ENCODE data around the gene PNMA6E. TPM values are rescaled to one million over a fixed set of nuclear protein-coding genes. Genes with fewer than 3 reads are reported as not detected.

PNMA6E gene
- total and polyA plus RNA-seq, 4 donors, result 0.08 TPM; not detected in 3

GRCh38 chrX:153372949-153373348 is 28.2 kb downstream of the PNMA6E start:
- ATAC-seq (ENCODE audit: insufficient read depth, low FRiP score), result no peak
- peaks cover 0 to 8% (median 1%) of the 10 kb centered on the region in 4 donors for H3K9me3 ChIP-seq (ENCODE audit: control insufficient read depth in 4 of 4, insufficient read depth in 3 of 4, low read length in 3 of 4)

GRCh38 chrX:153371256-153371655 is 29.9 kb downstream of the PNMA6E start:
- DNase-seq, result peak in 1 of 3 donors; percentile 16
- Histone ChIP-seq H3K4me3 (no peak overlapping the region), H3K27me3 (ENCODE audit: control insufficient read depth in 3 of 3, insufficient read depth in 3 of 3, low read length in 2 of 3) (peaks cover 0 to 4% (median 0%) of the 10 kb centered on the region in 3 donors), H3K9ac (ENCODE audit: insufficient read depth in 1 of 2, low read length in 2 of 2) (no peak overlapping the region), H3K36me3 (ENCODE audit: control insufficient read depth in 4 of 4, insufficient read depth in 4 of 4, low read length in 4 of 4) (no peaks in the 10 kb centered on the region), H3K4me1 (ENCODE audit: control insufficient read depth in 5 of 5, insufficient read depth in 5 of 5, low read length in 5 of 5) (no peaks in the 10 kb centered on the region), H3K9me3 (ENCODE audit: control insufficient read depth in 4 of 4, insufficient read depth in 3 of 4, low read length in 3 of 4) (peaks cover 0 to 2% (median under 1%) of the 10 kb centered on the region in 4 donors), H3K27ac (ENCODE audit: low read depth in 1 of 2, low read length in 1 of 2) (no peak overlapping the region)
- ATAC-seq (ENCODE audit: insufficient read depth, low FRiP score), result no peak
- 49 to 67% methylated on average over 3 of the region's 3 CpGs for WGBS, 2 donors
- no peak for TF ChIP-seq CTCF (IDR thresholded peaks at IDR 0.05; ENCODE audit: control extremely low read depth, extremely low read depth)

More at GRCh38 chrX:153372949-153373348, 28.2 kb downstream of the PNMA6E start:
- DNase-seq, result no peak
- H3K27ac ChIP-seq (ENCODE audit: low read depth in 1 of 2, low read length in 1 of 2), result no peak overlapping the region
- peaks cover 0 to 4% (median 0%) of the 10 kb centered on the region in 3 donors for H3K27me3 ChIP-seq (ENCODE audit: control insufficient read depth in 3 of 3, insufficient read depth in 3 of 3, low read length in 2 of 3)
- no peaks in the 10 kb centered on the region for H3K36me3 ChIP-seq (ENCODE audit: control insufficient read depth in 4 of 4, insufficient read depth in 4 of 4, low read length in 4 of 4)
- H3K4me3 ChIP-seq, result no peak overlapping the region
- H3K9ac ChIP-seq (ENCODE audit: insufficient read depth in 1 of 2, low read length in 2 of 2), result no peak overlapping the region
- H3K4me1 ChIP-seq (ENCODE audit: control insufficient read depth in 5 of 5, insufficient read depth in 5 of 5, low read length in 5 of 5), result no peaks in the 10 kb centered on the region
- no peak for TF ChIP-seq CTCF (IDR thresholded peaks at IDR 0.05; ENCODE audit: control extremely low read depth, extremely low read depth)

GRCh38 chrX:153370293-153371055 is 30.7 kb downstream of the PNMA6E start:
- TF ChIP-seq CTCF (IDR thresholded peaks at IDR 0.05; ENCODE audit: control extremely low read depth, extremely low read depth), result no peak
- 63% methylated on average over 8 of the region's 8 CpGs for WGBS, 2 donors
- H3K36me3 ChIP-seq (ENCODE audit: control insufficient read depth in 4 of 4, insufficient read depth in 4 of 4, low read length in 4 of 4), result no peaks in the 10 kb centered on the region

More at GRCh38 chrX:153370293-153371055, 30.7 kb downstream of the PNMA6E start:
- Histone ChIP-seq H3K27ac (ENCODE audit: low read depth in 1 of 2, low read length in 1 of 2) (no peak overlapping the region), H3K9me3 (ENCODE audit: control insufficient read depth in 4 of 4, insufficient read depth in 3 of 4, low read length in 3 of 4) (peaks cover 0 to 3% (median 0%) of the 10 kb centered on the region in 4 donors), H3K4me3 (no peak overlapping the region), H3K9ac (ENCODE audit: insufficient read depth in 1 of 2, low read length in 2 of 2) (no peak overlapping the region), H3K27me3 (ENCODE audit: control insufficient read depth in 3 of 3, insufficient read depth in 3 of 3, low read length in 2 of 3) (peaks cover 0 to 4% (median 0%) of the 10 kb centered on the region in 3 donors), H3K4me1 (ENCODE audit: control insufficient read depth in 5 of 5, insufficient read depth in 5 of 5, low read length in 5 of 5) (no peaks in the 10 kb centered on the region)
- DNase-seq, result no peak
- no peak for ATAC-seq (ENCODE audit: insufficient read depth, low FRiP score)
